ENCODE measurements around the gene CATSPERB.
"Not testable (repeated sequence)": the region's sequence is repeated elsewhere in the genome, so short reads cannot be mapped to it uniquely, and the experiment has no call there.

Gene CATSPERB

DNA sequence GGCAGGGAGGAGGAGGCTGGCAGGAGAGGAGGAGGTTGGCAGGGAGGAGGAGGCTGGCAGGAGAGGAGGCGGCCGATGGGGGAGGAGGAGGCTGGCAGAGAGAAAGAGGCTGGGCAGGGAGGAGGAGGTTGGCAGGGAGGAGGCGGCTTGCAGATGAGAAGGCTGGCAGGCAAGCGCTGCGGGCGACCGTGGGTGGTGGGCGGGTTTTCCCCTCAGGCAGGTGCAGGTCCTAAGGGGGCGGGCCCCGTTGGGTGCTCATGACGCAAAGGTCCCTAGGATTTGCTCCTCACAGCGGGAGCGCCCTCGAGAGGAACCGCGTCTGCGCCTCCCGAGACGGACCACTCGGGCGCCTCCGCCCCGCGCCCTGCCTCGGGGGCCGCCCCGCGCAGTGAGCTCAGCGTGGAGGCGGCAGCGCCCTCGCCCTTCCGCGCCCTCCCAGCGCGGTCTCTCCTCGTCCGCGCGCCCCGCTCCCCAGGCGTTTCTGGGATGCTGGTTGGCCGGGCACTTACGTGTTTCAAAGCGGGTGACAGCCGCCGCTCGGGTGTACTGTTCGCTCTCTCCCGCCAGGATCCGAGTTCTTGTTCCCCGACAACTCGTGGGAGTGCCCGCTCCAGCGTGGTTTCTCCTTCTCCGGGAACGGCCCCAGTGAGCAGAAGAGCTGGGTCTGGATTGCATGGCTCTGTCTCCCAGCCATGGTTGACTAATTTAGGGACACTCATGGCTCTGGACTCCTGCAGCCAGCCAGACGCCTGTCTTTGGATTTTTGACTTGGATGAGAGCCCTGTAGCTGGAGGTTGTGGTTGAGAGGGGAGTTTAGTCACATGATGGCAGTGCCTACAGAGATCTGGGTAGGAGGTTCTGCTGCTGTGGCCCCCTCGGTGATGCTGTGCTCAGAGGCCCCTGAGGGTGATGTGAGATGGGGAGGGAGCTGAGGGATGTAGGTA lies 157.7 kb downstream of the CATSPERB start:
- peak; percentile 40 for DNase-seq

DNA sequence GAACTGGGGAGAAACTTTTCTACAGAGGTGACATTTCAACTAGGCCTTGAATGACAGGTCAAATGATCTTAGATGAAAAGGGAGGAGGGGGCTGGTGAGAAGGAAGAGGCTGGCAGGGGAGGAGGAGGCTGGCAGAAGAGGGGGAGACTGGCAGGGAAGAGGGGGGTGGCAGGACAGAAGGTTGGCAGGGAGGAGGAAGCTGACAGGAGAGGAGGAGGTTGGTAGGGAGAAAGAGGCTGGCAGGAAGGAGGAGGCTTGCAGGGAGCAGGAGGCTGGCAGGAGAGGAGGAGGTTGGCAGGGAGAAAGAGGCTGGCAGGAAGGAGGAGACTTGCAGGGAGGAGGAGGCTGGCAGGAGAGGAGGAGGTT lies 158.4 kb downstream of the CATSPERB start:
- peak; percentile 40 for DNase-seq

DNA sequence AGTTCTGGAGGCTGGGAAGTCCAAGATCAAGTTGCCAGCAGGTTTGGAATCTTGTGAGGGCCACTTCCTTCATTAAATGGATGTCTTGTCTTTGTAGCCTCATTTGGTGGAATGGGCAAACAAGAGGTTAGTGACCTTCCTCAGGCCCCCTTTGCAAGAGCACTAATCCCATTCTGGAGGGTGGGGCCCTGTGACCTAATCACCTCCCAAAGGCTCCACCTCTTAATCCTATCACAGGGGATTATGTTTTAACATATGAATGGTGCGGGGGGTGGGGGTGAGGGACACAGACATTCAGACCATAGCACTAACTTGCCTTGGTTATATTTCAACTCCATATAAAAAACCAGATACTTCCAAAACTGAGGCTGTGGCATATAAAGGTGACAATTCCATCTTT lies 161.9 kb downstream of the CATSPERB start:
- no peak for DNase-seq

DNA sequence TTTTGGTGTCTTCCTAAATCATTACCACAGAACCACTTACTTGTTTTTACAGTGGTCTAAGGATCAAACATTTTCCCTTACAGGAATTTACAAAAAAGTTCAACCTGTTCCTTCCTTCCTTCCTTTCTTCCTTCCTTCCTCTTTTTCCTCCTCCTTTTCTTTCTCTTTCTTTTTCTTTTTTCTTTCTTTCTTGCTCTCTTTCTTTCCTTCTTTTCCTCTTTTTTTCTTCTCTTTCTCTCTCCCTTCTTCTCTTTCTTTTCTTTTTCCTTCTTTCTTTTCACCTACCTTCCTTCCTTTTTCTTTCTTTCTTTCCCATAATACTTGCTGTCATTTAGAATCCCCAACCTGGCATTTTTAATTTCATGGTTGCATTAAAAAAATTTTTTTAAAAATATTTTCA lies 162.6 kb downstream of the CATSPERB start:
- no peak for DNase-seq

DNA sequence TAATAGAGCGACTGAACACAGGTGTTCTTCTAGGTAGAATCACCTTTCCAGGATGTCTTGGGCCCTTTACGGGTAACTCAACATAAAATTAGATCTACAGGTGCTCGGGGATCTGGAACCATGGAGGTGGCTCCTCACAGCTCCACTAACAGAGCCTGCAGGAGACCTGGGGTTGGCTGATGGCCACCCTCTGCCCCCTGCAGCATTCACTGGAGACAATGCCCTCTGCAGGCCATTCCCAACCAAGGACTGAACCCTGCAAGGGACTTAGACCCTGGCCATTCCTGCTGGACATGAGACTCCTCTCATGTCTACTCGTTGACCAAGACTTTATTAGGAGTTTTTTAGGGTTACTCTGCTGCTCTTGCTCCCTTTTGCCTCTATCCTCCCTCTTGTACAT lies 163.3 kb downstream of the CATSPERB start:
- DNase-seq = no peak

DNA sequence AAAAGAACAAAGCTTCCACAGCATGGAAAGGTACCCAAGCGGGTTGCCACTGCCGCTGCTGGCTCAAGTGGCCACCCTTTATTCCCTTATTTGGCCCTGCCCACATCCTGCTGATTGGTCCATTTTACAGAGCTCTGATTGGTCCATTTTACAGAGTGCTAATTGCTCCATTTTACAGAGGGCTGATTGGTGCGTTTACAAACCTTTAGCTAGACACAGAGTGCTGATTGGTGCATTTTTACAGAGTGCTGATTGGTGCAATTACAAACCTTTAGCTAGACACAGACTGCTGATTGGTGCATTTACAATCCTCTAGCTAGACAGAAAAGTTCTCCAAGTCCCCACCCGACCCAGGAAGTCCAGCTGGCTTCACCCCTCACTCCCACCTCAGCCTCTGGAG lies 164.1 kb downstream of the CATSPERB start:
- not testable (repeated sequence) for DNase-seq

DNA sequence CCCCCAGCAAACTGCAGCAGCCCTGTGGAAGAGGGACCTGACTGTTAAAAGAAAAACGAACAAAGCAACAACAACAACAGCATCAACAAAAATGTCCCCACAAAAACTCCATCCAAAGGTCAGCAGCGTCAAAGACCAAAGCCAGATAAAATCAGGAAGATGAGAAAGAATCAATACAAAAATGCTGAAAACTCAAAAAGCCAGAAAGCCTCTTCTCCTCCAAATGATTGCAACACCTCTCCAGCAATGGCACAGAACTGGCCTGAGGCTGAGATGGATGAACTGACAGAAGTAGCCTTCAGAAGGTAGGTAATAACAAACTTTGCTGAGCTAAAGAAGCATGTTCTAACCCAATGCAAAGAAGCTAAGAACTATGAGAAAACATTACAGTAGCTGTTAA lies 176.4 kb downstream of the CATSPERB start:
- DNase-seq = no peak

DNA sequence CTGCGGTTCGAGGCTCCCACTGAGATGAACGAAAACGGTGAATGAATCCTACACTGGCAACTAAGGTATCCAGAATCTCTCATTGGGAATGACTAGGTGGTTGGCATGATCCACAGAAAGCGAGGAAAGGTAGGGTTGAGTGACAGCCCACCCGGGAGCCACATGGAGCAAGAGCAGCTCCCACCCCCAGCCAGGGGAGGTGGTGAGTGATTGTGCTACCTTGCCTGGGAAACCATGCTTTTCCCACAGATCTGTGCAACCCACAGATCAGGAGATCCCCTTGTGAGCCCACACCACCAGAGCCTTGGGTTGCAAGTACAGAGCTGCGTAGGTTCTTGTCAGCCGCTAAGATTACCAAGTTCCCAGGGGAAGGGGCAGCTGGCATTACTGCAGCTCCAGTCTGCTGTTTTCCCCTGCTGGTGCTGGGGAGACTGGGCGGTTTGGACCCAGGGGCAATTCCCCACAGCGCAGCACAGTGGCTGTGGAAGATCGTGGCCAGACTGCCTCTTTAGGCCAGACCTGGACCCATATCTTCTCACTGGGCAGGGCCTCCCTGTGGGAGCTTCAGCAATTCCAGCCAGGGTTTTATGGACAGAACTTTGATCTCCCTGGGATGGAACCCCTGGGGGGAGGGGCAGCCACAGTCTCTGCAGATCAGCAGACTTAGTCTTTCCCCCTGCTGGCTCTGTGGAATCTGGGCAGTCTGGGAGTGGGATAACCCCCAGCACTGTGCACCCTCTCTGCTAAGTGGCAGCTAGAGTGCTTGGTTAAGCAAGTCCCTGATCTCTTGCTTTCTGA lies 177.2 kb downstream of the CATSPERB start:
- no peak for DNase-seq

DNA sequence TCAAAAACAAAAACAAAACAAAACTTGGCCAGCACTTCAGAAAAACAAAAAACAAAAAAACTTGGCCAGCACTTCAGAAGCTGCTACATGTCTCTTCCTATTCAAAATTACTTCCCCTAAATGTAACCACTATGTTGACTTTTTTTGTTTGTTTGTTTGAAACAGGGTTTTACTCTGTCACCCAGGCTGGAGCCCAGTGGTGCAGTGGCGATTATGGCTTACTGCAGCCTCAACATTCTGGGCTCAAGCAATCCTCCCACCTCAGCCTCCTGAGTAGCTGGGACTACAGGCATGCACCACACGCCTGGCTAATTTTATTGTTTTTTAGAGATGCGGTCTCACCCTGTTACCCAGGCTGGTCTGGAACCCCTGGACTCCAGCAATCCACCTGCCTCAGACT lies 183.8 kb downstream of the CATSPERB start:
- DNase-seq = no peak

DNA sequence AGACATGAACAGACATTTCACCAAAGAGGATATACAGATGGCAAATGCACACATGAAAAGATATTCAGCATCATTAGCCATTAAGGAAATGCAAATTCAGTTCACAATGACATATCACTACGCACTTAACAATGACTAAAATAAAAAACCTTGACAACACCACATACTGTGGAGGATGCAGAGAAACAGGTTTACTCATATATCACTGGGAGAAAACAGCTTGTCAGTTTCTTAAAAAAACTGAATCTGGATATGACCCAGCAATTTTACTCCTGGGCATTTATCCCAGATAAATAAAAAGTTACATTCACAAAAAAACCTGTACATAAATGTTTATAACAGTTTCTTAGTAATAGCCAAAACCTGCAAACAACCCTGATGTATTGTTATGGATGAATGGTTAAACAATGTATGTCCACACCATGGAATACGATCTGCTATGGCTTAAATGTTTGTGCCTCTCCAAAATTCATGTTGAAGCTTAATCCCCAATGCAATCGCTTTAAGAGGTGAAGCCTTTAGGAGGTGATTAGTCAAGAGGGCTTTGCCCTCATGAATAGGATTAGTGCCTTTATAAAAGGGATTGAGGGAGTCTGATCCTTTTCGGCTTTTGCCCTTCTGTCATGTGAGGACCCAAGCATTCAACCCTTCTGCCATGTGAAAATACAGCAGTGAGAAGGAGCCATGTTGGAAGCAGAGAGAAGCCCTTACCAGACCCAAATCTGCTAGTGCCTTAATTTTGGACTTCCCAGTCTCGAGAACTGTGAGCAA lies 185.8 kb downstream of the CATSPERB start:
- no peak for DNase-seq

DNA sequence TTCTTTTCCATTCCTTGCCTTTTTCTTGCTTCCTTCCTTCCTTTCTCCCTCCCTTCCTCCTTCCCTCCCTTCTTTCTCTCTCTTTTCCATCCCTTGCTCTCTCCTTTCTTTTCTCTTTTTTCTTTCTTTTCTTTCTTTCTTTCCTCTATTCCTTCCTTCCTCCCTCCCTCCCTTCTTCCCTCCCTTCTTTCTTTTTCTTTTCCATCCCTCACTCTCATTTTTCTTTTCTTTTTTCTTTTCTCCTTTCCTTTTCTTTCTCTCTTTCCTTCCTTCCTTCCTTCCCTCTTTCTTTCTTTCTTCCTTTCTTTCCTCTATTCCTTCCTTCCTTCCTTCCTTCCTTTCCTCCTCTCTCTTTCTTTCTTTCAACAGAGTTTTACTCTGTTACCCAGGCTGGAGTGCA lies 186.7 kb downstream of the CATSPERB start:
- DNase-seq = no peak

DNA sequence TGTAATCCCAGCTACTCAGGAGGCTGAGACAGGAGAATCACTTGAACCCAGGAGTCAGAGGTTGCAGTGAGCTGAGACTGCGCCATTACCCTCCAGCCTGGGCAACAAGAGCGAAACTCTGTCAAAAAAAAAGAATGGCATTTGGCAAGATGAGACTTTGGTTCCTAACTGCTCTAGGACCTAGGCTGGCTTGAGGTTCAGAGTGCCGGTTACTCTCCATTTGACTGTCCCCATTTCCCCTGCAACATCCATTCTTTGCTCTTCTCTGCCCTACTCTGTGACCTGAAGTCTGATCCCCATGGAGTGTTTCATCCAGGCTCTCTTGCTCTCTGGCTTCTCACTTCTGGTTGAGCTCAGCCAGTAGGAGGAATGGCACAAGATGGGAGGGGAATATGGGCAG lies 195.6 kb downstream of the CATSPERB start:
- DNase-seq = no peak

DNA sequence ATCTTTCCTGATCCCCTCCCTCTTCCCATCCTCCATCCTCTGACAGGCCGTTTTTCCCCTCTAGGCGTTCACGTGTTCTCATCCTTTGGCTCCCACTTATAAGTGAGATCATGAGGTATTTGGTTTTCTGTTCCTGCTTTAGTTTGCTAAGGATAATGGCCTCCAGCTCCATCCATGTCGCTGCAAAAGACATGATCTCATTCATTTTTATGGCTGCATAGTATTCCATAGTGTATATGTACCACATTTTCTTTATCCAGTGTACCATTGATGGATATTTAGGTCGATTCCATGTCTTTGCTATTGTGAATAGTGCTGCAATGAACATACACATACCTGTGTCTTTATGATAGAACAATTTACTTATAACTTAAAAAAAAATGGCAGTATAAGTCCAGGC lies 197.8 kb downstream of the CATSPERB start:
- DNase-seq = not testable (repeated sequence)

DNA sequence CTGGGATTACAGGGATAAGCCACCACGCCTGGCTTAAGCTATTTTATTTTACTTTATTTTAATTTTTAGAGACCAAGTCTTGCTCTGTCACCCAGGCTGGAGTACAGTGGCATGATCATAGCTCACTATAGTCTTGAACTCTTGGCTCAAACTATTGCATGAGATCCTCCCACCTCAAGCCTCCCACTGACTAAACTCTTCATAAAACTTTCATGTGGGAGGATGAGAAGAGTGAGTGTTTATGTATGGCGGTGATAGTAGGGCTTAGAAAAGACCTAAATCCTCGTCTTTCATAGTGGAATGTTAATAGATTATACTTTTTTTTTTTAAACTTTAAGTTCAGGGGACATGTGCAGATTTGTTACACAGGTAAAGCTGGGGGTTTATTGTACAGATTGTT lies 198.3 kb downstream of the CATSPERB start:
- no peak for DNase-seq
